ENCODE measurements around the gene ABCB8. TPM values are rescaled to one million over a fixed set of nuclear protein-coding genes. Genes with fewer than 3 reads are reported as not detected.
"Not testable (repeated sequence)": the region's sequence is repeated elsewhere in the genome, so short reads cannot be mapped to it uniquely, and the experiment has no call there.

ABCB8 gene
- total and polyA plus RNA-seq, 9 of the 15 experiments (the other 6 are each of a cell fraction or from before 2014, with no cell fraction given): 7.6 to 106 (median 36.3) TPM

DNA sequence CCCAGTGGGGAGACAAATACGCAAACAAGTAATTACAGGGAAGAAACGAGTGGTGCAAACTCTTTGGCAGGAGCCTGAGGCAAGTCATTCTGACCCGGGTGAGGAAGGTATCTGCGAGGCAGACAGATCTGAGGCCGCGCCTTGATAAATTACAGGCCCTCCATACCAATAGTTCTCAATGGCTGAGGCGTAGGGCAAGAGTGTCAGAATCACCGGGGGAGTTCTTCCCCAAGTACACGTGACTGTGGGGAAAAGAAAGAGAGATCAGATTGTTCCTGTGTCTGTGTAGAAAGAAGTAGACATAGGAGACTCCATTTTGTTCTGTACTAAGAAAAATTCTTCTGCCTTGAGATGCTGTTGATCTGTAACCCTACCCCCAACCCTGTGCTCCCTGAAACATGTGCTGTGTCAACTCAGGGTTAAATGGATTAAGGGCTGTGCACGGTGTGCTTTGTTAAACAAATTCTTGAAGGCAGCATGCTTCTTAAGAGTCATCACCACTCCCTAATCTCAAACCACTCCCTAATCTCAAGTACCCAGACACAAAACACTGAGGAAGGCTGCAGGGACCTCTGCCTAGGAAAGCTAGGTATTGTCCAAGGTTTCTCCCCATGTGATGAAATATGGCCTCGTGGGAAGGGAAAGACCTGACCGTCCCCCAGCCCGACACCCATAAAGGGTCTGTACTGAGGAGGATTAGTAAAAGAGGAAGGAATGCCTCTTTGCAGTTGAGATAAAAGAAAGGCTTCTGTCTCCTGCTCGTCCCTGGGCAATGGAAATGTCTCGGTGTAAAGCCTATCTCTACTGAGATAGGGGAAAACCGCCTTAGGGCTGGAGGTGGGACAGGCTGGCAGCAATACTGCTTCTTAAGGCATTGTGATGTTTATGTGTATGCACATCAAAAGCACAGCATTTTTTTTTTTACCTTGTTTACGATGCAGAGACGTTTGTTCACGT, 1.2 kb upstream of the ABCB8 start (continued):
- TF ChIP-seq, protein P1, sequence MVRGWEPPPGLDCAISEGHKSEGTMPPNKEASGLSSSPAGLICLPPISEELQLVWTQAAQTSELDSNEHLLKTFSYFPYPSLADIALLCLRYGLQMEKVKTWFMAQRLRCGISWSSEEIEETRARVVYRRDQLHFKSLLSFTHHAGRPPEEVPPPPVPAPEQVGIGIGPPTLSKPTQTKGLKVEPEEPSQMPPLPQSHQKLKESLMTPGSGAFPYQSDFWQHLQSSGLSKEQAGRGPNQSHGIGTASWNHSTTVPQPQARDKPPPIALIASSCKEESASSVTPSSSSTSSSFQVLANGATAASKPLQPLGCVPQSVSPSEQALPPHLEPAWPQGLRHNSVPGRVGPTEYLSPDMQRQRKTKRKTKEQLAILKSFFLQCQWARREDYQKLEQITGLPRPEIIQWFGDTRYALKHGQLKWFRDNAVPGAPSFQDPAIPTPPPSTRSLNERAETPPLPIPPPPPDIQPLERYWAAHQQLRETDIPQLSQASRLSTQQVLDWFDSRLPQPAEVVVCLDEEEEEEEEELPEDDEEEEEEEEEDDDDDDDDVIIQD (CRISPR knock-in tag; IDR thresholded peaks at IDR 0.05): peak; percentile 96
- peak; percentile 90 for TF ChIP-seq BACH1 (tag; IDR thresholded peaks at IDR 0.05)
- peak; percentile 97 for TF ChIP-seq ZNF644 (tag; IDR thresholded peaks at IDR 0.05; ENCODE audit: low read depth)
- TF ChIP-seq, protein P2, sequence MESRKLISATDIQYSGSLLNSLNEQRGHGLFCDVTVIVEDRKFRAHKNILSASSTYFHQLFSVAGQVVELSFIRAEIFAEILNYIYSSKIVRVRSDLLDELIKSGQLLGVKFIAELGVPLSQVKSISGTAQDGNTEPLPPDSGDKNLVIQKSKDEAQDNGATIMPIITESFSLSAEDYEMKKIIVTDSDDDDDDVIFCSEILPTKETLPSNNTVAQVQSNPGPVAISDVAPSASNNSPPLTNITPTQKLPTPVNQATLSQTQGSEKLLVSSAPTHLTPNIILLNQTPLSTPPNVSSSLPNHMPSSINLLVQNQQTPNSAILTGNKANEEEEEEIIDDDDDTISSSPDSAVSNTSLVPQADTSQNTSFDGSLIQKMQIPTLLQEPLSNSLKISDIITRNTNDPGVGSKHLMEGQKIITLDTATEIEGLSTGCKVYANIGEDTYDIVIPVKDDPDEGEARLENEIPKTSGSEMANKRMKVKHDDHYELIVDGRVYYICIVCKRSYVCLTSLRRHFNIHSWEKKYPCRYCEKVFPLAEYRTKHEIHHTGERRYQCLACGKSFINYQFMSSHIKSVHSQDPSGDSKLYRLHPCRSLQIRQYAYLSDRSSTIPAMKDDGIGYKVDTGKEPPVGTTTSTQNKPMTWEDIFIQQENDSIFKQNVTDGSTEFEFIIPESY (CRISPR knock-in tag; IDR thresholded peaks at IDR 0.05): 0 out of 2 replicates have a peak, but pooled peaks have one; percentile 33
- TF ChIP-seq, protein P3, sequence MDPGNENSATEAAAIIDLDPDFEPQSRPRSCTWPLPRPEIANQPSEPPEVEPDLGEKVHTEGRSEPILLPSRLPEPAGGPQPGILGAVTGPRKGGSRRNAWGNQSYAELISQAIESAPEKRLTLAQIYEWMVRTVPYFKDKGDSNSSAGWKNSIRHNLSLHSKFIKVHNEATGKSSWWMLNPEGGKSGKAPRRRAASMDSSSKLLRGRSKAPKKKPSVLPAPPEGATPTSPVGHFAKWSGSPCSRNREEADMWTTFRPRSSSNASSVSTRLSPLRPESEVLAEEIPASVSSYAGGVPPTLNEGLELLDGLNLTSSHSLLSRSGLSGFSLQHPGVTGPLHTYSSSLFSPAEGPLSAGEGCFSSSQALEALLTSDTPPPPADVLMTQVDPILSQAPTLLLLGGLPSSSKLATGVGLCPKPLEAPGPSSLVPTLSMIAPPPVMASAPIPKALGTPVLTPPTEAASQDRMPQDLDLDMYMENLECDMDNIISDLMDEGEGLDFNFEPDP (CRISPR knock-in tag; IDR thresholded peaks at IDR 0.05): 0 out of 2 replicates have a peak, but pooled peaks have one; percentile 23
- TF ChIP-seq, protein P4, sequence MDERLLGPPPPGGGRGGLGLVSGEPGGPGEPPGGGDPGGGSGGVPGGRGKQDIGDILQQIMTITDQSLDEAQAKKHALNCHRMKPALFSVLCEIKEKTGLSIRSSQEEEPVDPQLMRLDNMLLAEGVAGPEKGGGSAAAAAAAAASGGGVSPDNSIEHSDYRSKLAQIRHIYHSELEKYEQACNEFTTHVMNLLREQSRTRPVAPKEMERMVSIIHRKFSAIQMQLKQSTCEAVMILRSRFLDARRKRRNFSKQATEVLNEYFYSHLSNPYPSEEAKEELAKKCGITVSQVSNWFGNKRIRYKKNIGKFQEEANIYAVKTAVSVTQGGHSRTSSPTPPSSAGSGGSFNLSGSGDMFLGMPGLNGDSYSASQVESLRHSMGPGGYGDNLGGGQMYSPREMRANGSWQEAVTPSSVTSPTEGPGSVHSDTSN (CRISPR knock-in tag; IDR thresholded peaks at IDR 0.05; ENCODE audit: low read depth): not testable (repeated sequence)
- TF ChIP-seq, protein P4 (tag; conservative IDR thresholded peaks at IDR 0.05; ENCODE audit: low read depth): peak; percentile 77
- TF ChIP-seq ZBTB17 (CRISPR knock-in tag; IDR thresholded peaks at IDR 0.05): peak; percentile 95
- TF ChIP-seq CBFA2T2 (conservative IDR thresholded peaks at IDR 0.05): peak; percentile 82
- TF ChIP-seq E2F3 (CRISPR knock-in tag; IDR thresholded peaks at IDR 0.05): peak; percentile 73; the same call in 1 of the 2 replicates
- peak; percentile 68; the same call in 1 of the 2 replicates for TF ChIP-seq KLF13 (tag; IDR thresholded peaks at IDR 0.05; ENCODE audit: borderline replicate concordance, low read depth)
- TF ChIP-seq, protein P5, sequence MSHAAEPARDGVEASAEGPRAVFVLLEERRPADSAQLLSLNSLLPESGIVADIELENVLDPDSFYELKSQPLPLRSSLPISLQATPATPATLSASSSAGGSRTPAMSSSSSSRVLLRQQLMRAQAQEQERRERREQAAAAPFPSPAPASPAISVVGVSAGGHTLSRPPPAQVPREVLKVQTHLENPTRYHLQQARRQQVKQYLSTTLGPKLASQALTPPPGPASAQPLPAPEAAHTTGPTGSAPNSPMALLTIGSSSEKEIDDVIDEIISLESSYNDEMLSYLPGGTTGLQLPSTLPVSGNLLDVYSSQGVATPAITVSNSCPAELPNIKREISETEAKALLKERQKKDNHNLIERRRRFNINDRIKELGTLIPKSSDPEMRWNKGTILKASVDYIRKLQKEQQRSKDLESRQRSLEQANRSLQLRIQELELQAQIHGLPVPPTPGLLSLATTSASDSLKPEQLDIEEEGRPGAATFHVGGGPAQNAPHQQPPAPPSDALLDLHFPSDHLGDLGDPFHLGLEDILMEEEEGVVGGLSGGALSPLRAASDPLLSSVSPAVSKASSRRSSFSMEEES (CRISPR knock-in tag; IDR thresholded peaks at IDR 0.05): peak; percentile 72
- TF ChIP-seq, protein P6, sequence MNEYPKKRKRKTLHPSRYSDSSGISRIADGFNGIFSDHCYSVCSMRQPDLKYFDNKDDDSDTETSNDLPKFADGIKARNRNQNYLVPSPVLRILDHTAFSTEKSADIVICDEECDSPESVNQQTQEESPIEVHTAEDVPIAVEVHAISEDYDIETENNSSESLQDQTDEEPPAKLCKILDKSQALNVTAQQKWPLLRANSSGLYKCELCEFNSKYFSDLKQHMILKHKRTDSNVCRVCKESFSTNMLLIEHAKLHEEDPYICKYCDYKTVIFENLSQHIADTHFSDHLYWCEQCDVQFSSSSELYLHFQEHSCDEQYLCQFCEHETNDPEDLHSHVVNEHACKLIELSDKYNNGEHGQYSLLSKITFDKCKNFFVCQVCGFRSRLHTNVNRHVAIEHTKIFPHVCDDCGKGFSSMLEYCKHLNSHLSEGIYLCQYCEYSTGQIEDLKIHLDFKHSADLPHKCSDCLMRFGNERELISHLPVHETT (CRISPR knock-in tag; conservative IDR thresholded peaks at IDR 0.05 in 1 of 2, IDR thresholded peaks at IDR 0.05 in 1 of 2): peak in 1 of 2 experiments; percentile 95; a peak in 2 of 4 replicates

All from K562 (cell line).